NCI-H226 (cell line): ENCODE measurements around the gene PDCL2.

Experiments
- DNase-seq: peaks from one replicate; pipeline ENCODE4 v3.0.0-alpha.2; 2015

PDCL2 gene

DNA sequence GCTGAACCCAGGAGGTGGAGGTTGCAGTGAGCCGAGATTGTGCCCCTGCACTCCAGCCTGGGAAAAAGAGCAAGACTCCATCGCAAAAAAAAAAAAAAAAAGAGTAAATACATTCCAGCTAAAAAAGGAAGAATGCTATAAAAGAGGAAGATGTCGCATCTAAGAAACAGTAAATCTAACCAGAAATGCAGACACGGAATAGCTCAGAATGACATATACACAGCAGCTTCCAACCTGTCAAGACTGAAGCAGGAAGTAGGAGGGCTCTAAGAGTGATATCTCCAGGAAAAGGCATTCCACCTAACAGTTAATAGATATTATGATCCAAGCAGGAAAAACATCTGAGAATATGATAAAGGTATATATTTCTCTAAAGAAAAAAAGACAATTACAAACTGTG is 61.4 kb downstream of the PDCL2 start:
- DNase-seq = peak; percentile 11

- DNase-seq = no peak
Observed at GRCh38 chr4:55530167-55530566, 61.9 kb downstream of the PDCL2 start.

- no peak for DNase-seq
Observed at GRCh38 chr4:55528491-55528890, 63.6 kb downstream of the PDCL2 start.

DNA sequence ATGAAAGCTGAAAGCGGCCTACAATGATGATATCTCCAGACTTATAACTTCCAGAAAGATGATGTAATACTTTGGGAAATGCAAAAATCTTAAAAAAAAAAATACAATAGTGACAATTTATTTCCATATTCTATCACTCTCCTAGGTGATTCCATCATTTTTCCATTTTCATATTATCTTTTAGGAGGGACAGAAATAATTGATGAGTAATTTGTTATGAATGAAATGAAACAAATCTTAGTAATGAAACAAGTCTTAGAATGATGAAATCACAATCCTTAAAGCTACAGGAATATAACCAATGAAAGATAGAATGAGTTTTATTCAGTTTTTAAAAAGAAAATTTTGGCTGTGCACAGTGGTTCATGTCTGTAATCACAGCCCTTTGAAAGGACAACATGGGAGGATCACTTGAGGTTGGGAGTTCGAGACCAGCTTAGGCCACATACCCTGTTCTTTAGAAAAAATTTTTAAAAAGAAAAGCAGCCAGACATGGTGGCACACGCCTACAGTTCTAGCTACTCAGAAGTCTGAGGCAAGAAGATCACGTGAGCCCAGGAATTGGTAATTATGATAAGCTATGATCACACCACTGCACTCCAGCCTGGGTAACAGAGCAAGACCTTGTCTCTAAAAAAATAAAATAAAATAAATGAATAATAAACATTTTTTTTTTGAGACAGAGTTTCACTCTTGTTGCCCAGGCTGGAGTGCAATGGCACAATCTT is 67.0 kb downstream of the PDCL2 start:
- no peak for DNase-seq

DNA sequence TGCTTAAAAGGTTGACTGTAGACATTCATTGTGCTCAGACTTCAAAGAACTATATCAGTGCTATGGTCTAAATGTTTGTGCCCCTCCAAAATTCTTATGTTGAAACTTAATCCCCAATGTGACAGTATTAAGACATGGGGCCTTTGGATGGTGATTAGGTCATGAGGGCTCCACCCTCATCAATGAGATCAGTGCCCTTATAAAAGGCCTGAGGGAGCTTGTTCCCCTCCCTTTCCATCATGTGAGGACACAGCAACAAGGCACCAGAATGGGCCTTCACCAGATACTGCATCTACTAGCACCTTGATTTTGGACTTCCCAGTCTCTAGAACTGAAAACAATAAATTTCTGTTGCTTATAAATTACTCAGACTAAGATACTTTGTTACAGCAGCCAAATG is 73.6 kb downstream of the PDCL2 start:
- DNase-seq = no peak

DNA sequence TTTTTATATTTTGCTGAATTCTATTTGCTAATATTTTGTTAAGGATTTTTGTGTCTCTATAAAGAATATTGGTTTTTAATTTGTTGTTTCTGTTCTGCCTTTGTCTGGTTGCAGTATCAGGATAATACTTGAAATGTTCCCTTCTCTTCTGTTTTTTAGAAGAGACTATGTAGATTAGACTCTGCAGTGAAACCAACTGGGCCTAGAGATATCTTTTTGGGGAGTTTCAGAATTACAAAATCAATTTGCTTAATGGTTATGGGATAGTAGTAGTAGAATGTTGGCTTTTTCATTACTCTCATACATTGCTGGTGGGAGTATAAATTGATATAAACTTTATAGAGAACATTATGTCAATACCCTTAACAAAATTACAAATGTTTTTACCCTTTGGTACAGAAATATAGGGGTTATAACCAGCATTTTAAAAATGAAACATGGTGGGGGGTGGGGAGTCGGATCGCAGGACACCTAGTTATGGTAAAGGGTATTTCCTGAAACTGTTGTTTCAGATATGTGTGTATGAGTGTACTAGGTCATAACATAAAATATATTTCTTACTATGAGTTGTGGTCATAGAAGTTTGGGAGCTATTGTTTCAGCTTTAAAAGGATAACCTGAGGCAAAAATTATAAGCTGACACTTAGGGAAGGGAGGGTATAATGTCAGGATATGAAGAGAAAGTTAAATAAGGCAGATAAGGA is 74.4 kb downstream of the PDCL2 start:
- no peak for DNase-seq

- DNase-seq = no peak
Observed at GRCh38 chr4:55512922-55513571, 79.0 kb downstream of the PDCL2 start.

- no peak for DNase-seq
Observed at GRCh38 chr4:55512077-55512476, 80.0 kb downstream of the PDCL2 start.

GRCh38 chr4:55510685-55511084 is 81.4 kb downstream of the PDCL2 start:
- DNase-seq = no peak

- peak; percentile 18 for DNase-seq
Observed at GRCh38 chr4:55509266-55509665, 82.8 kb downstream of the PDCL2 start.

- DNase-seq = no peak
Observed at GRCh38 chr4:55507612-55508011, 84.4 kb downstream of the PDCL2 start.
